Loucy (cell line): ENCODE results near the gene MON2.

Experiments
- H2AFZ ChIP-seq: fragments of 200-600 bp; sonication (generic); 2 replicates; pipeline ENCODE4 v1.6.0; 2016; ENCODE audit warnings: antibody characterized with exemption, mild to moderate bottlenecking, low read length, moderate library complexity
- H3F3A ChIP-seq: fragments of 200-600 bp; 2 replicates; pipeline ENCODE4 v1.6.0; 2016; ENCODE audit warnings: antibody characterized with exemption, low read depth, mild to moderate bottlenecking
- H3K27me3 ChIP-seq: fragments of 200-600 bp; sonication (generic); 2 replicates; pipeline ENCODE4 v1.6.1; 2014; ENCODE audit warnings: low read length, mild to moderate bottlenecking; ENCODE audit not compliant: insufficient read depth, poor library complexity, severe bottlenecking
- H3K36me3 ChIP-seq: fragments of 200-600 bp; sonication (generic); 2 replicates; pipeline ENCODE4 v1.6.1; 2016; ENCODE audit warnings: low read length; ENCODE audit not compliant: insufficient read depth
- H3K4me1 ChIP-seq: fragments of 200-600 bp; sonication (generic); 2 replicates; pipeline ENCODE4 v1.5.1; 2014; ENCODE audit warnings: low read length, mild to moderate bottlenecking; ENCODE audit not compliant: insufficient read depth, poor library complexity, severe bottlenecking
- H3K4me2 ChIP-seq: fragments of 200-600 bp; sonication (generic); 2 replicates; pipeline ENCODE4 v1.6.0; 2014; ENCODE audit warnings: antibody characterized with exemption, low read length, low read depth, mild to moderate bottlenecking; ENCODE audit not compliant: poor library complexity, severe bottlenecking
- H3K4me3 ChIP-seq: fragments of 200-600 bp; sonication (generic); 2 replicates; pipeline ENCODE4 v1.5.1; 2014; ENCODE audit warnings: low read length, mild to moderate bottlenecking, mixed read lengths; ENCODE audit not compliant: poor library complexity, severe bottlenecking
- H3K79me2 ChIP-seq: fragments of 200-600 bp; sonication (generic); 2 replicates; pipeline ENCODE4 v1.6.1; 2014; ENCODE audit warnings: low read length; ENCODE audit not compliant: insufficient read depth
- H3K9ac ChIP-seq: fragments of 200-600 bp; sonication (generic); 2 replicates; pipeline ENCODE4 v1.6.0; 2014; ENCODE audit warnings: mild to moderate bottlenecking, low read depth, low read length, moderate library complexity; ENCODE audit not compliant: poor library complexity, severe bottlenecking
- H3K9me2 ChIP-seq: fragments of 200-600 bp; sonication (generic); replicated peaks from 2 replicates; pipeline ENCODE4 v1.6.1; 2016; ENCODE audit warnings: low read depth, low read length, mixed read lengths
- H3K9me3 ChIP-seq: fragments of 200-600 bp; sonication (generic); 2 replicates; pipeline ENCODE4 v1.6.1; 2014; ENCODE audit warnings: mild to moderate bottlenecking, antibody characterized with exemption, low read length, low read depth; ENCODE audit not compliant: insufficient read depth
- H4K20me1 ChIP-seq: fragments of 200-600 bp; sonication (generic); 2 replicates; pipeline ENCODE4 v1.6.0; 2014; ENCODE audit warnings: antibody characterized with exemption, low read length, mild to moderate bottlenecking; ENCODE audit not compliant: insufficient read depth, poor library complexity, severe bottlenecking
- CTCF ChIP-seq: fragments of 200-600 bp; sonication (generic); conservative IDR thresholded peaks from 2 replicates; pipeline ENCODE4 v1.5.1; 2014; ENCODE audit warnings: mild to moderate bottlenecking, antibody characterized with exemption, low read length
- EZH2phosphoT487 ChIP-seq: fragments of 200-600 bp; IDR thresholded peaks from 2 replicates; pipeline ENCODE4 v1.6.1; 2018; ENCODE audit warnings: antibody characterized with exemption, mild to moderate bottlenecking, moderate library complexity, borderline replicate concordance

Gene MON2

GRCh38 chr12:62649412-62650138 lies 182.9 kb downstream of the MON2 start:
- no peak for TF ChIP-seq EZH2phosphoT487
- no peak for TF ChIP-seq CTCF
- Histone ChIP-seq H3K79me2 (no peaks in the 10 kb centered on the region), H3K36me3 (peaks cover 10% of the 10 kb centered on the region; the same call in 1 of the 2 replicates), H3K4me1 (peaks cover 21% of the 10 kb centered on the region), H3K4me2 (no peak overlapping the region), H3K9me3 (no peaks in the 10 kb centered on the region), H4K20me1 (no peaks in the 10 kb centered on the region), H3K9ac (no peak overlapping the region), H3K27me3 (no peaks in the 10 kb centered on the region), H3K9me2 (no peaks in the 10 kb centered on the region), H3F3A (no peaks in the 10 kb centered on the region), H2AFZ (no peak overlapping the region), H3K4me3 (no peak overlapping the region)
